ENCODE data around the gene RPH3AL. TPM values are rescaled to one million over a fixed set of nuclear protein-coding genes. Genes with fewer than 3 reads are reported as not detected.
A peak's percentile ranks its signal among the peaks of the same experiment; 100 is the strongest.

Gene RPH3AL
- total RNA-seq, 1 donor: 1.3 TPM

DNA sequence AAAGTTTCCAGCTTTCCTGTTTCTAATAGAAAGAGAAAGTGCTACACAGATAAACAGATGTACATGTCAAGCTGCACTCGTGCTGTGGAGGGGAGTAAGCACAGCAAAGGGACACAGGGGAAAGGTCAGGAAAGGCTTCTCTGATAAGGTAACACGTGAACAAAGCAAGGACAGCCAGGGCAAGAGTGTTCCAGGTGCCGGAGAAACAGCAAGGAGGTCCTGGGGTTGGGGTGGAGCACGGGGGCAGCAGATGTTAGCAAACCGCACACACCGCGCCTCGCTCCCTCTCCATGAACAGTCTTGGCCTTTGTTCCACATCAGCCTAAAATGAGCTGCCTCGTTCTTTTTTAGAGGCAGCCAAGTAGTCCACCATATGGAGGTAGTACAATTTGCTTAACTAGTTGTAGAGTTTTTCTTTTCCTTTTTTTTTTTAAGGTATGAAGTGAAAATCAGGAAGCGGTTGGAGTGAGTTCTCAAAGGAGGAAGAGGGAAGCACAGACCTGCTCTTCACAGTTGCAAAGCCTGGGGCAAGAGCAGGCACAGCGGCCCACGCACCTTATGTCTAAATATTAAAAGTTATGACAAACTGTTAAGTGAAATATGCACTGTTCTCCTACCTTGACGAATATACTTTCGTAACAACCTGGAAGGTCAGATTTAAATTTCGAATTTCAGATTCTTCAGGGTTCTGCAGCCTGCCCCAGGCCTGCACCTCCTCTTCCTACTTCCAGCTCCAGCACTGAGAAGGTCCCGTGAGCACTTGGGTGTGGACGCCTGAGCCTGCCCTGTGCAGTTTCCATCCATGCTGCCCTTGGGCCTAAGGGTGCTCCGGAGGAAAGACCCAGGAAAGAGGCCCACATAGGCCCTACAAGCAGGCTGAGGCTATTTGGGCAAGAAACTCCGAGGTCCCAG is 41.5 kb upstream of the RPH3AL start:
- DNase-seq (ENCODE audit: low read depth): no peak
- TF ChIP-seq, protein P1, sequence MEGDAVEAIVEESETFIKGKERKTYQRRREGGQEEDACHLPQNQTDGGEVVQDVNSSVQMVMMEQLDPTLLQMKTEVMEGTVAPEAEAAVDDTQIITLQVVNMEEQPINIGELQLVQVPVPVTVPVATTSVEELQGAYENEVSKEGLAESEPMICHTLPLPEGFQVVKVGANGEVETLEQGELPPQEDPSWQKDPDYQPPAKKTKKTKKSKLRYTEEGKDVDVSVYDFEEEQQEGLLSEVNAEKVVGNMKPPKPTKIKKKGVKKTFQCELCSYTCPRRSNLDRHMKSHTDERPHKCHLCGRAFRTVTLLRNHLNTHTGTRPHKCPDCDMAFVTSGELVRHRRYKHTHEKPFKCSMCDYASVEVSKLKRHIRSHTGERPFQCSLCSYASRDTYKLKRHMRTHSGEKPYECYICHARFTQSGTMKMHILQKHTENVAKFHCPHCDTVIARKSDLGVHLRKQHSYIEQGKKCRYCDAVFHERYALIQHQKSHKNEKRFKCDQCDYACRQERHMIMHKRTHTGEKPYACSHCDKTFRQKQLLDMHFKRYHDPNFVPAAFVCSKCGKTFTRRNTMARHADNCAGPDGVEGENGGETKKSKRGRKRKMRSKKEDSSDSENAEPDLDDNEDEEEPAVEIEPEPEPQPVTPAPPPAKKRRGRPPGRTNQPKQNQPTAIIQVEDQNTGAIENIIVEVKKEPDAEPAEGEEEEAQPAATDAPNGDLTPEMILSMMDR (IDR thresholded peaks at IDR 0.05; ENCODE audit: insufficient read depth, low read depth, low read length): no peak

DNA sequence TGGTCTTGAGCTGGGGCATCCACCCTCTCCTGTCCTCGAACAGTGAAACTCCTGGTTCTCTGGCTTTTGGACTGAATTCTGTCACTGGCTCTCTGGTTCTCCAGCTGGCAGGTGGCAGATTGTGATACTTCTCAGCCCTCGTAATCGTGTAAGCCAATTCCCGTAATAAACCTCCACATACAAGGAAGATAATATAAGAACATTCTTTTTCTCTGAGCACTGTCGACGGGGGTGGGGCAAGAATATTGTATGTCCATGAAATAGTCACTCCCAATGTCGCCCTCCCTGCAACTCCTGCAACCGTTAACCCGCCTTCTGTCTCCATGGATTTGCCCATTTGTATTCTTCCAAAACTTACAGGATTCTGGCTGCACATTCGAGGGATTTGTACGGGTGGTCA is 39.2 kb upstream of the RPH3AL start:
- no peak for DNase-seq (ENCODE audit: low read depth)
- no peak overlapping the region for H3K4me3 ChIP-seq (ENCODE audit: low read depth, low read length)
- TF ChIP-seq, protein P1 (IDR thresholded peaks at IDR 0.05; ENCODE audit: insufficient read depth, low read depth, low read length): no peak

More for the DNA sequence above, 41.5 kb upstream of the RPH3AL start:
- H3K4me3 ChIP-seq (ENCODE audit: low read depth, low read length): no peak overlapping the region

DNA sequence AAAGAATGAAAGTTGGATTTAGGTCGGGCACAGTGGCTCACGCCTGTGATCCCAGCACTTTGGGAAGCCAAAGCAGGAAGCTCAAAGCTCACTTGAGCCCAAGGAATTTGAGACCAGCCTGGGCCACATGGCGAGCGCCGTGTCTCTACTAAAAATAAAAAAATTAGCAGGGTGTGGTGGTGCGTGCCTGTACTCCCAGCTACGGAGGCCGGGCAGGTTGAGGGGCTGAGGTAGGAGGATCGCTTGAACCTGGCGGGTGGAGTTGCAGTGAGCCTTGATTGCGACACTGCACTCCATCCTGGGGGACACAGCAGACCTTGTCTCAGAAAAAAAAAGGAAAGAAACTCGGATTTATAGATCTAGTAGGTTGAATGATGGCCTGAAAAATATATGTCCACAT is 37.4 kb upstream of the RPH3AL start:
- TF ChIP-seq, protein P1 (IDR thresholded peaks at IDR 0.05; ENCODE audit: insufficient read depth, low read depth, low read length): no peak

DNA sequence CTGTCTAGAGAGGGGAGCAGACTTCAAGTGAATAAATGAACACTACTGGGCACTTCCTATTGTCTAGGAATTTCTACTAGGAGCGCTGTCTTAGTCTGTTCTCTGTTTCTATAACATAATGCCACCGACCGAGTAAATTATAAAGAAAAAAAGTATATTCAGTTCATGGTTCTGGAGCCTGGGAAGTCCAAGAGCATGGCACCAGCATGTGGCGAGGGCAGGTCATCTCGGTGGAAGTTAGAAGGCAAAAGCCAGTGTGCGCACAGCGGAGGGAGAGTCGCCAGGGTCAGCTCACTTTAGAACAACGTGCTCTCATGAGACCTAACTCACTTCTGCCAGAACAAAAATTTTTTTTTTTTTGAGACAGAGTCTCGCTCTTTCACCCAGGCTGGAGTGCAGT is 35.5 kb upstream of the RPH3AL start:
- no peak for DNase-seq (ENCODE audit: low read depth)
- no peak overlapping the region for H3K4me3 ChIP-seq (ENCODE audit: low read depth, low read length)
- TF ChIP-seq, protein P1 (IDR thresholded peaks at IDR 0.05; ENCODE audit: insufficient read depth, low read depth, low read length): no peak

More for the DNA sequence above, 37.4 kb upstream of the RPH3AL start:
- DNase-seq (ENCODE audit: low read depth): no peak
- no peak overlapping the region for H3K4me3 ChIP-seq (ENCODE audit: low read depth, low read length)

DNA sequence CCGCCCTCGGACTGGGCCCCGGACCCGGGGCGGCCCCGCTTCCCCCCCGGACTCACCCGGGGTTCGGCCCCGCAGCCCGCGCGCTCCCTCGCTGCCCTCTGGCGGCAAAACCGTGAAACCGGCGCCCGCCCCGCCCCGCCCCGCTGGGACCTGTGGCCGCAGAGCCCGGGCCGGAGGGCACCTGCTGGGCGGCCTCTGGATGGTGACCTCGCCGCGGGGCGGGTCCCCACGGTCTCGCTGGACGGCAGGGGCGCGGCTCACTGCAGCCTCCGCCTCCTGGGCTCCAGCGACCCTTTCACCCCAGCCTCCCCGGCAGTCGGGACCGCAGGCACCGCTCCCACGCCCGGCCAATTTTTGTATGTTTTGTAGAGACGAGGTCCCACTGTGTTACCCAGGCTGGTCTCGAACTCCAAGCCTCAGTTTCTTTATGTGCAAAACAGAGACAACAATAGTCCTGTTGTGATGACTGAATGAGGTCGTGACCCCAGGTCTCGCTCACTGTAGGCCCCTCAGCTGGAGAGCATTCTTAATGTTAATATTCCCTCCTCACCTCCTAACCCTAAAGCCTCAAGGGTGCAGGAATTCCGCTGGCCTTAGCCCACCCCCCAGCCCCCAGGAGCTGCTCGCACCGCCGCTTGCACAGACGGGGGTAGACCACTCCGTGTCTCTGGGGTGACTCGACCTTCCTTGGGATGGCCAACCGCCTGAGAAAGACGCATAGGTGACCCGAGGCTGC is 33.7 kb upstream of the RPH3AL start:
- H3K4me3 ChIP-seq (ENCODE audit: low read depth, low read length): no peak overlapping the region
- no peak for DNase-seq (ENCODE audit: low read depth)
- TF ChIP-seq, protein P1 (IDR thresholded peaks at IDR 0.05; ENCODE audit: insufficient read depth, low read depth, low read length): peak; percentile 50

DNA sequence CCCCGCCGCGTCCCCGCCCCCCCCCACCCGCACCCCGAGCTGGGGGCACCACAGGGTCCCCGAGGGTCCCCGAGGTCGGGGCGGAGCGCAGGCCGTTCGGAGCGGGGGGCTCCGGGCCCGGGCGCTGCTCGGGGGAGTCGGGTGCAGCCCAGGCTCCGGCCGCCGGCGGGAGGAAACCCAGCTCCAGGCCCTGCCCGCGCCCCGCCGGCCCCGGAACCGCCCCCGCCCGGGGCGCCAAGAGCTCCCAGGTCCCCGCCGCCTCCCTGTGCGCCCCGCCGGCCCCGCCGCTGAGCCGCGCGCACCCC is 33.2 kb upstream of the RPH3AL start:
- H3K4me3 ChIP-seq (ENCODE audit: low read depth, low read length): peak overlapping the region; percentile 55
- TF ChIP-seq, protein P1 (IDR thresholded peaks at IDR 0.05; ENCODE audit: insufficient read depth, low read depth, low read length): no peak
- DNase-seq (ENCODE audit: low read depth): no peak
